GM19397 (cell line): ENCODE data around the gene PLS1.
"Not testable (repeated sequence)": the region's sequence is repeated elsewhere in the genome, so short reads cannot be mapped to it uniquely, and the experiment has no call there.

ENCODE experiments used
- ATAC-seq: cut with Tn5 transposase; IDR thresholded peaks from one replicate; pipeline ENCODE4 v1.9.1; 2021; ENCODE audit warnings: mild to moderate bottlenecking, moderate library complexity; ENCODE audit not compliant: unreplicated experiment

The PLS1 gene

DNA sequence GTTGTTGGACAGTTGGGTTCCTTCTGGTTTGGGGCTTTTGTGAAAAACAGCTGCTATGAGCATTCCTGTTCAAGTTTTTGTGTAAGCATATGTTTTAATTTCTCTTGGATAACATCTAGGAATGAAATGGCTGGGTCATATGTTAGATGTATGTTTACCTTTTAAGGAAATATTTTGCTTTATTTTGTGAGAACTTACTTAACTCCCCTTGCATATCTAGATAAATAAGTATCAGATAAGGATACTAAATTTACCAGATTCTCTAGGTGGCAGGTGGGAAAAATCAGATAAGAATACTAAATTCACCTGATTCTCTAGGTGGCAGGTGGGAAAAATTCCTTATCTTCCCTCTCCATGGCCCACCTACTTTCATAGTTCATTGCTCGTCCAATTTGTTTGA is 1.1 kb upstream of the PLS1 start:
- ATAC-seq: no peak

GRCh38 chr3:142595581-142595950 is 627 bp upstream of the PLS1 start:
- no peak for ATAC-seq

GRCh38 chr3:142596726-142597088 is 514 bp downstream of the PLS1 start:
- ATAC-seq: no peak

- ATAC-seq: no peak
Observed at GRCh38 chr3:142597906-142598305, 1.7 kb downstream of the PLS1 start.

DNA sequence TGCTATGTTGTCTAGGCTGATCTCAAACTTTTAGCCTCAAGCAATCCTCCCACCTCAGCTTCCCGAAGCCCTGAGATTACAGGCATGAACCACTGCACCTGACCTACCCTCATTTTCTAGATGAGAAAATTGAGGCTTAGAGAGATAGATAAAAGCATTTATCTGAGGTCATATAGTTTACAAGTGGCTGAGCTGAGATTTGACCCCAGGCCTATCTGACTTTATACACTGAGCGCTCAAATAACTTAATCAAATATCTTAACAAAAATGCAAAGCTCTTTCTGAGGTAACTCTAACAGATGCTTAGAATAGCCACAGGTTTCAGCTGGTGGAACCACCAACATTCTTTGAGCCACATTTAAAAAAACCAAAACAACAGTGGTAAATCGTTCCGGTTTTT is 5.5 kb downstream of the PLS1 start:
- no peak for ATAC-seq

GRCh38 chr3:142602619-142603385 is 6.6 kb downstream of the PLS1 start:
- ATAC-seq: no peak

DNA sequence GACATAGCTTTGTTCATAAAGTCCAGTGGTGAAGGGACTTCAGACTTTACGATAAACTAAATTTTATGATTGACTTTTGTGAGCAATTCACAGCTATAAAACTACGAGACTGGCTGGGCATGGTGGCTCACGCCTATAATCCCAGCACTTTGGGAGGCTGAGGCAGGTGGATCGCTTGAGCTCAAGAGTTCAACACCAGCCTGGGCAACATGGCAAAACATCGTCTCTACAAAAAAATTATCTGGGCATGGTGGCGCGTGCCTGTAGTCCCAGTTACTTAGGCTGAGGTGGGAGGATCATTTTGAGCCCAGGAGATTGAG is 7.2 kb downstream of the PLS1 start:
- not testable (repeated sequence) for ATAC-seq

GRCh38 chr3:142604940-142605339 is 8.7 kb downstream of the PLS1 start:
- ATAC-seq: no peak

GRCh38 chr3:142608631-142609030 is 12.4 kb downstream of the PLS1 start:
- ATAC-seq: no peak

DNA sequence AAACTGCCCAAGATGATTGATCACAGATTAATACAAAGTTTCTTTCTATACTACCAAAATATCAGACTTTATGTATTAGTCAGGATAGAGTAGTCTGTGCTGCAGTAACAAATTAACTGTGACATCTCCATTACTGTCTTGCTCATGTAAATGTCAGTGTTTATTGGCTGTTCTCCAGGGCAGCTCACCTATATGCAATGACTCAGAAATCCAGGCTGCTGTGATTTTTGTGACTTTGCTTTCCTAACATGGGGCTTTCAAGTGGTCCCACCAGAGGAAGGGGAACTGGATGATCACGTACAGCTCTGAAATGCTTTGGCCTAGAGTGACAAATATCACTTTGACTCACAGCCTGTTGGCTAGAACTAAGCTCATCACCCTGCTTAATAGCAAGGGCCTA is 12.9 kb downstream of the PLS1 start:
- no peak for ATAC-seq

DNA sequence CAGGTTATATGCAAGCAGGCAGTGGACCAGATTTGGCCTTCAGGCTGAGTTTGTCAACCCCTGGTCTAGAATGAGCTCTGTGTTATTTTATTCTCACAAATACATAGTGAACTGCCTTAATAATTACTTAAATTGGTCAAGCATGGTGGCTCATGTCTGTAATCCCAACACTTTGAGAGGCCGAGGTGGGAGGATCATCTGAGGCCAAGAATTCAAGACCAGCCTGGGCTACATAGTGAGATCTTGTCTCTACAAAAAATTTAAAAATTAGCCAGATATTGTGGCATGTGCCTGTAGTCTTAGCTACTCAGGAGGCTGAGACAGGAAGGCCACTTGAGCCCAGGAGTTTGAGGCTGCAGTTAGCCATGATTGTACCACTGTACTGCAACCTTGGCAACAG is 15.0 kb downstream of the PLS1 start:
- ATAC-seq: no peak

DNA sequence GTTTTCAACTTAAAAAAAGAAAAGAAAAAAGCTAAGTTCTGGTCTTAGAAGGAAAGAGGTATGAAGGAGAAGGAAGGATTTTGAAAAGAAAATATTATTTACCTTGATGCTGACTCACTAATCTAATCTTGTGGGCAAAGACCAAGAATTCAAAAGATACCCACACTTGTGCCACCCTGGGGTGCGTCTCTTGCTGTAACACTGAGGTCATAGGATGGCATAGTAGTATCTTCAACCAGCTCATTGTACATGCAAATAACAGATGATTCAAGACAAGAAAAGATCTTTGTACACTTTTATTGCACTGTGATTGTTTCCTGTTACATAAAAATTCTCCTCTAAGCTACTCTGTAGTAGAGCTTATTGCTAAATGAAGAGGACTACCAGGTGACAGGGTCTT is 17.3 kb downstream of the PLS1 start:
- ATAC-seq: no peak

DNA sequence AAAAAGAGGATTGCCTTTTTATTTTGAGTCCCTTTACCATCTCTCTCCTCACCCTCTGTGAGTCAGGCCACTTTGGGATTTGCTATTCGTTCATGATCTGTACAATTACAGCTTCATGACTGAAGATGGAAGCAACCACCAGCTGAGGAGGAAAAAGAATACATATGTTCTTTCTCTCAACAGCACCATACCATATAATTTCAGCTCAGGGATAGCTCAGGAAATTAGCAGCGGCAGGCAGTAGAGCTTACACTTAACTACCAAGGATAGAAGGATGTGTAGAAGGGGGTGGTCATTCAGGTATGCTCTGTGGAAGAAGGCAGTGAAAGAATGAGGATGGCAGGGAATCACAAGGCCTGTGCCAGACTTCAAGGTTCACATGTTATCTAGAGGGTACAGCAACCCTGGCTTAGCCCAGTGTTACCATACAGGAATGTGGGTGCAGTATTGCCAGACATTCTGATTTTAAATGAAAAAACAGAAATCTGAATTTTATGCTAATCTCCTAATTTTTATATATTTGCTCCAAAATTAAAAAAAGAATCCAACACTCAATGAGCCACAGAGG is 17.9 kb downstream of the PLS1 start:
- ATAC-seq: no peak

GRCh38 chr3:142615171-142615570 is 19.0 kb downstream of the PLS1 start:
- no peak for ATAC-seq

- ATAC-seq: no peak
Observed at GRCh38 chr3:142618917-142619461, 22.8 kb downstream of the PLS1 start.

GRCh38 chr3:142622405-142622804 is 26.2 kb downstream of the PLS1 start:
- no peak for ATAC-seq

DNA sequence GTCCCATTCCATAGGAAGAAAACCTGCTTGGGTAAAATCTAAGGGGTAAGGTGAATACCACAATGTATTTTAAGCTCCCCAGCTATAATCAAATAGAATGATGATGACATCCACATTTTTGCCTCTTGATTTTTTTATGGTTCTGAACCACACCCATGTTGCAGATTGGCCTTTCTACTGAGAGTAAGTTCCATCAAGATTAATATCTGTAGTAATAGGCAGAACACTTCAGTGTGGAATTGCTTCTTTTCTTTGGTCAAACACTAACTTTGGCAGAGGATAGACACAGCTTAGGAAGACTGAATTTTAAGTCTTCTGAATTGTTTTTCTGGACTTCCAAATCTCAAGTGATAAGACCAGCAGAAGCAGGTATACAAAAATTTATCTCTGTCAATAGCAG is 27.0 kb downstream of the PLS1 start:
- no peak for ATAC-seq

DNA sequence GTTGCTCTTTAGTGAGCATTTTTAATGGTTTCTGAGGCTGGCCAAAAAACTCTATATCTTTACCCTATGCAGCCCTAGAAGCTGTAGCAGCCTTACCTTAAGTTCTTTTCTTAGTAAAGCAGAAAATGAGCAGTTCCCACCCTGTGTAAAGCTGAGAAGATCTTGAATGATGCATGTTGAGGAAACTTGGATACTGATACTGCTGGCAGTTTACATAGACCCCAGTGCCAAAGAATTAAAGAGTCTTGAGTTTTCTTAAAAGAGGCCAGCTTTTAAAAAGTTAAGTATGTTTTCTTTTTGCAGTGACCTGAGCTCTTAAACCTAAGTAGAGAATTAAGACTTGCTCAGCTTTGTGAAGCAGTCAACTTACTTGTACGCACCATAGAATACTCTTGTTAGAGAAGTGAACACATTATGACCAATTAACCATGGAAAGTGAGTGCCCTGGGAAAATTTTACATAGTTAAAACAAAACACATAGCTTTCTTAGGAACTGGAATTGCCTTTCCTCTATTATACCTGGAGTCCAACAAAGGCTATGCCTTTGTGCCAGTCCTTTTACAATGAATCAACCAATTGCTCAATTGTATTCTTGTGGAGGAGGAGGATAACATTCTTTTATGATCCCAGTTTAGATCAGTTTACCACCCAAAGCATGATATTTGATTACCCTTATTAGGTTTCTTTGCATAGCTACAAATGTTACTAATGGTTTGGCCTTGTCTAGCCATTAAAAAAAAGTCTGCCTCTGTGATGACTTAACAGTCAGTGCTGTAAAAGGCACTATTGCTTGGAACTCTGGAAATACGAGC is 28.4 kb downstream of the PLS1 start:
- no peak for ATAC-seq

DNA sequence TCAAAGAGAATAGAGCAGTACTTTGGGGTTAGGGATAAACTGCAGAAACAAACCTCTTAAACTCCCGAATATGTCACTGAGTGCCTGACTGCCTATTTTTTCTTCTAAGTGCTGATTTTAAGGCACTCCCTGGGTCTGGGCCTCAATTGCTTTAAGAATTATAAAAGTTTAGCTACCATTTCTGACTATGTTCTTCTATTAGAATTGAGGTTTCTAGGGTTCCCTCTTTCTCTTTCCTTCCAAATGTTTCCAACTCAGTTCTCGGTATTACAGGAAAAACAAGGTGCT is 28.9 kb downstream of the PLS1 start:
- ATAC-seq: no peak

- no peak for ATAC-seq
Observed at GRCh38 chr3:142626971-142627370, 30.8 kb downstream of the PLS1 start.

- ATAC-seq: no peak
Observed at GRCh38 chr3:142628801-142629200, 32.6 kb downstream of the PLS1 start.

DNA sequence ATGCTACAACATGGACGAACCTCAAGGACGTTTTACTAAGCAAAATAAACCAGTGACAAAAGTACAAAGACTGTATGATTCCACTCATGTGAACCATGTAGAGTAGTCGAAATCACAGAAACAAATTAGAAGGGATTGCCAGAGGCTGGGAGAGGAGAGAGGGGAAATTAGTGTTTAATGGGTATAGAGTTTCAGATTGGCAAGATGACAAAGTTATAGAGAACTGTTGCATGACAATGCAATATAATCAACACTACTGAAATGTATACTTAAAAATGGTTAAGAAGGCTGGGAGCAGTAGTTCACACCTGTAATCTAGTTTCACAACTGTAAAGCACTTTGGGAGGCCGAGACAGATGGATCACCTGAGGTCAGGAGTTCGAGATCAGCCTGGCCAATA is 36.9 kb downstream of the PLS1 start:
- ATAC-seq: no peak
